Activated T-helper 1 cell treated with anti-CD3 and anti-CD28 coated beads, Interleukin-2, amount 50 U/mL, for 16 hours (primary cell): ENCODE data around the gene SYNDIG1L.
"Not testable (repeated sequence)": the region's sequence is repeated elsewhere in the genome, so short reads cannot be mapped to it uniquely, and the experiment has no call there.

Experiments
- DNase-seq, 2 donors: peaks; one replicate each; pipeline ENCODE4 v3.0.0-alpha.2; 2020; ENCODE audit warnings: low read depth in 1 of 2, low spot score in 1 of 2

Gene SYNDIG1L

GRCh38 chr14:74403619-74404417 lies 22.2 kb downstream of the SYNDIG1L start:
- no peak for DNase-seq

- DNase-seq = no peak
Observed at GRCh38 chr14:74402401-74403251, 23.4 kb downstream of the SYNDIG1L start.

- peak; percentile 16 to 31 for DNase-seq
Observed at GRCh38 chr14:74401504-74402241, 24.3 kb downstream of the SYNDIG1L start.

- no peak for DNase-seq
Observed at GRCh38 chr14:74400919-74401503, 25.0 kb downstream of the SYNDIG1L start.

GRCh38 chr14:74400031-74400685 lies 25.9 kb downstream of the SYNDIG1L start:
- no peak for DNase-seq

GRCh38 chr14:74395094-74395493 lies 30.9 kb downstream of the SYNDIG1L start:
- no peak for DNase-seq

GRCh38 chr14:74394549-74394948 lies 31.5 kb downstream of the SYNDIG1L start:
- no peak for DNase-seq

- DNase-seq = no peak
Observed at GRCh38 chr14:74392616-74393570, 33.1 kb downstream of the SYNDIG1L start.

GRCh38 chr14:74391479-74391878 lies 34.5 kb downstream of the SYNDIG1L start:
- DNase-seq = no peak

GRCh38 chr14:74390505-74390904 lies 35.5 kb downstream of the SYNDIG1L start:
- not testable (repeated sequence) for DNase-seq

- no peak for DNase-seq
Observed at GRCh38 chr14:74389980-74390379, 36.0 kb downstream of the SYNDIG1L start.

GRCh38 chr14:74382231-74382630 lies 43.8 kb downstream of the SYNDIG1L start:
- DNase-seq = no peak

GRCh38 chr14:74381571-74381970 lies 44.4 kb downstream of the SYNDIG1L start:
- DNase-seq = not testable (repeated sequence)

- DNase-seq = no peak
Observed at GRCh38 chr14:74380845-74381244, 45.2 kb downstream of the SYNDIG1L start.

- no peak for DNase-seq
Observed at GRCh38 chr14:74380172-74380571, 45.8 kb downstream of the SYNDIG1L start.

- no peak for DNase-seq
Observed at GRCh38 chr14:74377976-74378690, 47.9 kb downstream of the SYNDIG1L start.

- no peak for DNase-seq
Observed at GRCh38 chr14:74368441-74368840, 57.6 kb downstream of the SYNDIG1L start.

GRCh38 chr14:74368026-74368425 lies 58.0 kb downstream of the SYNDIG1L start:
- no peak for DNase-seq
